Measurements from ENCODE around the gene RASL11B. TPM values are rescaled to one million over a fixed set of nuclear protein-coding genes. Genes with fewer than 3 reads are reported as not detected.

Gene RASL11B
- total RNA-seq, 1 donor from 2014 or later, result 11.3 TPM

DNA sequence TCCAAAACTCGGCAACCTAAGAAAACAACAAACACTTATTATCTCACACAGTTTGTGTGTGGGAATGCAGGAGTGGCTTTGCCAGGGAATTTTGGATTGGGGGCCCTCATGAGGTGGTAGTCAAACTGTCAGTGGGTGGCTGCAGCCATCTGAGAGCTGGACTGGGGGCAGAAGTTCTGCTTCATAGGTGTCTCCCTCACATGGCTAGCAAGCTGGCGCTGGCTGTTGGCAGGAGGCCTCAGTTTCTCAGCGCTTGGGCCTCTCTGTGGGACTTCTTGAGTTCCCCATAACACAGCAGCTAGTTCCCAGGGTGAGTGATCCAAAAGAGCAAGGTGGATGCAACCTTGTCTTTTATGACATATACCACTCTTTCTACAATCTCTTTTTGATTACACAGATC is 26.0 kb upstream of the RASL11B start:
- Mint-ChIP-seq H3K4me3 (no peak overlapping the region), H3K27me3 (ENCODE audit: low read depth) (no peaks in the 10 kb centered on the region), H3K4me1 (peaks cover 25% of the 10 kb centered on the region), H3K9me3 (peaks cover 2% of the 10 kb centered on the region), H3K27ac (ENCODE audit: unreplicated experiment) (peak overlapping the region; percentile 71), H3K36me3 (ENCODE audit: low read depth) (no peaks in the 10 kb centered on the region)
- TF ChIP-seq, protein P1, sequence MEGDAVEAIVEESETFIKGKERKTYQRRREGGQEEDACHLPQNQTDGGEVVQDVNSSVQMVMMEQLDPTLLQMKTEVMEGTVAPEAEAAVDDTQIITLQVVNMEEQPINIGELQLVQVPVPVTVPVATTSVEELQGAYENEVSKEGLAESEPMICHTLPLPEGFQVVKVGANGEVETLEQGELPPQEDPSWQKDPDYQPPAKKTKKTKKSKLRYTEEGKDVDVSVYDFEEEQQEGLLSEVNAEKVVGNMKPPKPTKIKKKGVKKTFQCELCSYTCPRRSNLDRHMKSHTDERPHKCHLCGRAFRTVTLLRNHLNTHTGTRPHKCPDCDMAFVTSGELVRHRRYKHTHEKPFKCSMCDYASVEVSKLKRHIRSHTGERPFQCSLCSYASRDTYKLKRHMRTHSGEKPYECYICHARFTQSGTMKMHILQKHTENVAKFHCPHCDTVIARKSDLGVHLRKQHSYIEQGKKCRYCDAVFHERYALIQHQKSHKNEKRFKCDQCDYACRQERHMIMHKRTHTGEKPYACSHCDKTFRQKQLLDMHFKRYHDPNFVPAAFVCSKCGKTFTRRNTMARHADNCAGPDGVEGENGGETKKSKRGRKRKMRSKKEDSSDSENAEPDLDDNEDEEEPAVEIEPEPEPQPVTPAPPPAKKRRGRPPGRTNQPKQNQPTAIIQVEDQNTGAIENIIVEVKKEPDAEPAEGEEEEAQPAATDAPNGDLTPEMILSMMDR (conservative IDR thresholded peaks at IDR 0.05), result no peak
- no peak for DNase-seq (ENCODE audit: low read depth, low spot score)

DNA sequence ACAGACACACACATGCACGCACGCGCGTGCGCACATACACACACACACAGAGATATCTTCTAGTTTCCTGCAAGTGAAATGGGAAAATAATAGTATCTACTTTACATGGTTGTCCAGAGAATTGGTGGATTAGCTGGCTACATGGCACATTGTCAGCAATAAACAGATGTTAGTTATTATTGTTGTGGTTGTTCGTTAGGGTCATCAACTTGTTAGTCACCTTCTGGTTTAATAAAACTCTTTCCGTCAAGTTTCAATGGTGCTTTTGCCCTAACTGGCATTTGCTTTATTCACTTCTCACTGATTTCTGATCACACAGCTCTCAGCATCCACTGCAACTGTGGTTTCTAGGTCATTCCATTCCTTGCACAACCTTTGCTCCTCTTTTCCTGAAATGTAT is 25.4 kb upstream of the RASL11B start:
- H3K36me3 Mint-ChIP-seq (ENCODE audit: low read depth), result no peaks in the 10 kb centered on the region
- H3K9me3 Mint-ChIP-seq, result peaks cover 2% of the 10 kb centered on the region
- peak overlapping the region; percentile 71 for H3K27ac Mint-ChIP-seq (ENCODE audit: unreplicated experiment)
- H3K27me3 Mint-ChIP-seq (ENCODE audit: low read depth), result no peaks in the 10 kb centered on the region
- TF ChIP-seq, protein P1 (conservative IDR thresholded peaks at IDR 0.05), result no peak
- DNase-seq (ENCODE audit: low read depth, low spot score), result no peak
- no peak overlapping the region for H3K4me3 Mint-ChIP-seq
- peaks cover 31% of the 10 kb centered on the region for H3K4me1 Mint-ChIP-seq

DNA sequence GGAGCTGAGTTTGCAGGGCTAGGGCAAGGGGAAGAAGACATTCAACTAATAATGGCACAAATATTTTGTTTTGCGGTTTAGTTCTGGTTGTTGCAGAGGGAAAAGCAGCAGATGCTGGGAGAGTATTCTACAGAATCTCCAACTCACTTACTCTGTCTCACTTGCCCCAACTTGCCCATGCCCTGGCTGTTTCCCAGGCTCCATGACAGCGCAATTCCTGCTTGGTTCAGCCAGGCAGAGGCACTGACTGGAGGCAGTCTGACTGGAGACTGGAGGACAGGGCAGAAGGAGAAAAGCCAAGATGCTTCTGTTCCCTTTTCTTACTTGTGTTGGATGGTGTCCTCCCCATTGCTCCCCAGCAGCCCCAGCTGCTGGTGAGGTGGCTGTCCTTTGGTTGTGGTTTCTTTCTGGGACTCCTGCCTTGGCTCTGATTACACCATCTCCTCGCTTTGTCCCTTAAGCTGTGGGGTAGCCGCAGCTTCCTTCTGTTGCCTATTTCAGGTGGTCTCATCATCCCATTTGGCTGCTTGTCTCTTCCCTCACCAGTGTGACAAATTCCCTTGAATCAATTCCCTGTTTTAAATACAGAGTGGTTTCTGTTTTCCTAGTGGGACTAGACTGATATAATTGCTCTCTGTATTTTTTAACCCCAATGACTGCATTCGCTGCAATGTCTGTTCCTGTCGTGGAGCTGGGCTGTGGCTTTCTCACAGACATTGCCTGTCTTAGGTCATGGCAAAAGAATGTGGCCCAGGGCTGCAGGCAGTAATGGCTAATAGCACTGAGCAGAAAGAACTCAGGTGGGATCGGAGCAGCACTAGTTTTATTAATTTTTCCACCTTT is 24.2 kb upstream of the RASL11B start:
- Mint-ChIP-seq H3K27me3 (ENCODE audit: low read depth) (no peaks in the 10 kb centered on the region), H3K36me3 (ENCODE audit: low read depth) (no peaks in the 10 kb centered on the region), H3K27ac (ENCODE audit: unreplicated experiment) (no peak overlapping the region), H3K4me3 (no peak overlapping the region), H3K9me3 (no peaks in the 10 kb centered on the region), H3K4me1 (peaks cover 43% of the 10 kb centered on the region)
- TF ChIP-seq, protein P1 (conservative IDR thresholded peaks at IDR 0.05), result no peak
- no peak for DNase-seq (ENCODE audit: low read depth, low spot score)

DNA sequence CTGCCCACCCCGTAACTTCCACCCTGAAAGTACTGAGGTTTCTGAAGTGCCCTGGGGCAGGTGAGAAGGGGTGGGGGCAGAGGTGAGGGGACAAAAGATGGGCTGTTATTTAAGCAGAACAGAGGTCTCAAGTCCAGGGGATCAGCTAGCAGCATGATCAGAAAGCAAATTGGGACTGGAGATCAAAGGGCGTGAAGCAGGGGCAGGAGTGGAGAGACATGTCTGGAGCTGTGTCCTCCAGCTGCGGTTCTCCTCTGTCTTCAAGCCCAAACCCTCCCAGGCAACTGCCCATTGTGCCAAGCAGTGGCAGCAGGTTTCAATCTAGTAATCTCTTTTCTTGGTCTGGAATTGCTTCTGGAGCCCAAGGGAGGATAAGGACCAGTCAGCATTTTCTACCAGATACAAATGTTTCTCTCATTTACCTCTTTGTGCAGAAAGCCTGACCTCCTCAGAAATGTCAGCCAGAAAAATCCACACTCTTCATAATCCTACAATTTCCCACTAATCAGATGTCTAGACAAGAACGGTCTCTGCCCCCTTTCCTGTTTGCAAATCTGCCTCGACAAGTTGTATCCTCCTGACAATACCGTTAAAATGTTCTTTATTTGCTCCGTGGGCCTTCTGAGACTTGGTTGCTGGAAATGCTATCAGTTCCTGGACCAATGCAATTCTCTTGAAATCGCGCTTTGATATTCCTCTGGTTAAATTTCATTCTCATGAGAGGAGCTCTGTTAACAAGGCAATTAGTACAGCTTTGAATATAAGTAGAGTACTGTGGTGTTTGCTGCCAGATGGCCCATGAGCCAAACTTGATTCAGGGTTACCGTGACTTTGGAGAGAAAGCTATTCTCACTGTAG is 23.2 kb upstream of the RASL11B start:
- no peak overlapping the region for H3K4me3 Mint-ChIP-seq
- no peaks in the 10 kb centered on the region for H3K9me3 Mint-ChIP-seq
- no peak overlapping the region for H3K27ac Mint-ChIP-seq (ENCODE audit: unreplicated experiment)
- no peaks in the 10 kb centered on the region for H3K36me3 Mint-ChIP-seq (ENCODE audit: low read depth)
- H3K4me1 Mint-ChIP-seq, result peaks cover 50% of the 10 kb centered on the region
- H3K27me3 Mint-ChIP-seq (ENCODE audit: low read depth), result no peaks in the 10 kb centered on the region
- TF ChIP-seq, protein P1 (conservative IDR thresholded peaks at IDR 0.05), result no peak
- no peak for DNase-seq (ENCODE audit: low read depth, low spot score)

DNA sequence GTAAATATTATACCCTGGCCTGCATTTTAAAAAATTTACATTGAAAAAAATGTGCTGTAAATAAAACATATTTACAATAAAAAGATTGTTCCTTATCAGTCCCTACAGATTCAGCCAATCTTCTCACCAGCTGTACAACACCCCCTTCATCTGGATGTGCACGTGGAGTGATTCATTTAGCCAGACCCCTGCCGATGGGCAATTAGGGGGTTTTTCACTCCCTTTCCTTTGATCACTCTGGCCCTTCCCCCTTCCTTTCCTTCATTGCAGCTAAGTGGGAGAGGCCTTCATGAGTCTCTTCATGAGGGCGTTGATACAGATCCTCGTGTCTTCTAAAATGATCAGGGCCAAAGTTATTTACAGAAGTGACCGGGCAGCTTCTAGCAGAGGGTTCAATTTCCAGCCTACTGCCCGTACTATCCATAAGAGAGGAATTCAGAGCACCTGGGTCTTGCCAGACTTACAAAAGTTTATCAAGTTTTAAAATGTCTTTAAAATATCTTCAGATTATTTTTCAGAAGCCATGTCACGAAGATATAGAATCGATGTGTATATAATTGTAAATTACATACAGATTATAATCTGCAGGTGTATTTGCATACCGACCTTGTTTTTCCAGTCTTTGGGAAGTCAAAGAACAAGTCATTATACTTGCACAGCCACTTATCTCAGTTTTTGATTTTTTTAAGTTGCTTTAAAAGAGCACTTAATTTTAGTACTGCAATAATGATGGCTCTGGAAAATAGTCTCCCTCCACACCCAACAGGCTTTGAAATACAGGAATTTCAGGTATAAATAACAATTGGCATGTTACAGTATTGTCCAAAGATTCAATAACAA is 21.4 kb upstream of the RASL11B start:
- H3K27ac Mint-ChIP-seq (ENCODE audit: unreplicated experiment), result no peak overlapping the region
- no peaks in the 10 kb centered on the region for H3K9me3 Mint-ChIP-seq
- H3K27me3 Mint-ChIP-seq (ENCODE audit: low read depth), result no peaks in the 10 kb centered on the region
- H3K36me3 Mint-ChIP-seq (ENCODE audit: low read depth), result no peaks in the 10 kb centered on the region
- no peak for DNase-seq (ENCODE audit: low read depth, low spot score)
- TF ChIP-seq, protein P1 (conservative IDR thresholded peaks at IDR 0.05), result no peak
- peaks cover 50% of the 10 kb centered on the region for H3K4me1 Mint-ChIP-seq
- no peak overlapping the region for H3K4me3 Mint-ChIP-seq
